HG02973 (cell line): ENCODE results near the gene CEACAM21.
"Not testable (repeated sequence)": the region's sequence is repeated elsewhere in the genome, so short reads cannot be mapped to it uniquely, and the experiment has no call there.

ENCODE experiments used
- ATAC-seq: cut with Tn5 transposase; IDR thresholded peaks from one replicate; pipeline ENCODE4 v1.9.1; 2021; ENCODE audit warnings: moderate library complexity; ENCODE audit not compliant: unreplicated experiment

The CEACAM21 gene

GRCh38 chr19:41548954-41549688, 26.8 kb upstream of the CEACAM21 start:
- peak; percentile 41 for ATAC-seq

- ATAC-seq: no peak
Observed at GRCh38 chr19:41549884-41550283, 26.1 kb upstream of the CEACAM21 start.

DNA sequence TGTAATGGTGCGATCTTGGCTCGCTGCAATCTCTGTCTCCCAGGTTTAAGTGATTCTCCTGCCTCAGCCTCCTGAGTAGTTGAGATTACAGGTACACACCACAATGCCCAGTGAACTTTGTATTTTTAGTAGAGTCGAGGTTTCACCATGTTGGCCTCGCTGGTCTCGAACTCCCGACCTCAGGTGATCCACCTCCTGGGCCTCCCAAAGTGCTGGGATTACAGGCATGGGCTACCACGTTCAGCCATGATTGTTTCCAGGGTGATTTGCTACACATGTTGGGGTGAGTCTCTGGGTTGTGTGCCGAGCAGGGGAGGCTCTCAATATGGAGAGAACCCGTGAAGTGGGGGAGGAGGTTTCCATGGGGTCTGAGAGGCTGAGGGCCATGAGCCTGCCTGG, 24.8 kb upstream of the CEACAM21 start:
- ATAC-seq: no peak

- ATAC-seq: no peak
Observed at GRCh38 chr19:41551711-41552110, 24.3 kb upstream of the CEACAM21 start.

DNA sequence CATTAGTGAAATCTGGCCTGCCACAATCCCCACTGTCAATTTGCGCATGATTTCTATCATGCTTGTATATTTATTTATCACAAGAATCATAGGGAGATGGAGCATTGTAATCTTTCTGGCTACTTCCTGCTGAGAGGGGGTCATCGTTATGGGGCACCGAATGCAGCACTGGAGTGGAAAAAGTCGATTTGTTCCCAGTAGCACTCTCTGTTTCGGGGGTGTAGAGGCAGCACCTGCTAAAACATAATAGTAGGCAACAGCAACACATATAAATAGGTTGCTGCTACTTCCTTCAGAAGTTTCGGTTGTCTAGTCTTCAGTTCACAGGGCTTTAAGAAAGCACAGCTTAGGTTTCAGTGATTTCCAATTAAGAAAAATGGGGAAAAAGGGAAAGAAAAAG, 23.4 kb upstream of the CEACAM21 start:
- ATAC-seq: no peak

DNA sequence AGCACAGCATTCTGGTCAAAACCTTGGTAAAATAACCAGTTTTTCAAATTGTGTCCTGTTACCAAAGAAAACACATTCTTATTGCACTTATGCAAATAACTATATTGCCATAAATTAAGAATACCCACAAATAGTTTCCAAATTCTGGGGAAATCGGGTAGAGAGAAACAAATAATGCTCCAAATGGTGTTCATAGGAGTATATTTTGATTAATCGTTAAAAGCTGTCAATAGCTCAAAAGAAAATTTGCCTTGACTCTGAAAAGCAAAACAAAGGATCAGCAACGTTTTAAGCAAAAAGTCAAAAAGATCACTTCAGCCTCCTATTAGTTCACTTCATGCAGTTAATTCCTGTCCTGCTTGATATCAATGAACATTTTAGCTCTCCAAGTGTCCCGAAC, 22.2 kb upstream of the CEACAM21 start:
- no peak for ATAC-seq

- no peak for ATAC-seq
Observed at GRCh38 chr19:41554907-41555306, 21.1 kb upstream of the CEACAM21 start.

DNA sequence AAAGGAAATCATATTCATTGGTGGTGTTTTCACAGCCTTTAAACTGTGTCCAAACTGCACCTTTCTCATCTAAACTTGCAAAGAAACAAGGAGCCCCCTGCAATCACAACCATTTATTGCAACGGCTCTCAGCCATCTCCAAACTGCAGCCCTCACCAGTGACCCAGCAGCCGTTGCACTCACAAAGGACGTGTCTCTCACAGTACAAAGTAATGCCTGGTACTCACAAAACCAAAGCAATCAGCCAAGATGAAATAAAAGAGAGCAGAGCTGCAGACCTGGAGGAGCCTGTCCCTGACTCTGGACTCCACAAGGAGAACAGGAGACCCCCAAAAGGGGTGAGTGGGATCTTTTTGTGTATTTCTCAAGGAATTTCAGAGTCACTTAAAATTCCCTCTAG, 20.2 kb upstream of the CEACAM21 start:
- no peak for ATAC-seq

DNA sequence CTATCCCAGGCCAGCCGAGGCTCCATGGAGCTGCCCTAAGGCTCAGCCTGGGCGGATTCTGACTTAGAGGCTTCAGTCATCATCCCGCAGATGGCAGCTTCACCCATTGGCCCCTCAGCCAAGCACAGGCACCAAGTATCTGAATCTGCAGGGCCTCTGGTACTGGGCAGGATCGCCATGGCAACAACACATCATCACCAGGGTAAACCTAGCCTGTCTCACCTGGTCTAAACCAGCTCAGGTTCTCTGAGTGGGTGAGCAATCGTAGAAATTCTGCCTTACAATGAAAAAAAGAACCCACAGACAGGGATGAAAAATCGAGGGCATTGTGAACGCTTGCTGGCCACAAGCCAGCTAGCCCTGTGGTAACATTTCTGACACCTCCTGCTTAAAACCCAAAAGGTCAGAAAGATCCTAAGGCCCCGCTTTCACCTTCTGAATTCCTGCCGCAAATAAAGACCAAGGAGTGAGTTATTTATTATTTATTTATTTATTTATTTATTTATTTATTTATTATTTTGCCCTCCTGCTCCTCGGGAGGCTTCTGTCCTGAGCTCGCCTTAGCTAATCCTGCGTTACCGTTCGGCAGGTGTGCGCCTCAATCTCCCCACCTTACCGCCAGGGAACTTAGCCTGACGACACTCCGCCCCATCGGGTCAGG, 12.0 kb upstream of the CEACAM21 start:
- no peak for ATAC-seq

GRCh38 chr19:41564515-41565378, 11.2 kb upstream of the CEACAM21 start:
- no peak for ATAC-seq

- no peak for ATAC-seq
Observed at GRCh38 chr19:41565379-41565720, 10.6 kb upstream of the CEACAM21 start.

GRCh38 chr19:41566001-41566400, 10.0 kb upstream of the CEACAM21 start:
- no peak for ATAC-seq

- no peak for ATAC-seq
Observed at GRCh38 chr19:41569481-41570150, 6.3 kb upstream of the CEACAM21 start.

- no peak for ATAC-seq
Observed at GRCh38 chr19:41570179-41570578, 5.8 kb upstream of the CEACAM21 start.

DNA sequence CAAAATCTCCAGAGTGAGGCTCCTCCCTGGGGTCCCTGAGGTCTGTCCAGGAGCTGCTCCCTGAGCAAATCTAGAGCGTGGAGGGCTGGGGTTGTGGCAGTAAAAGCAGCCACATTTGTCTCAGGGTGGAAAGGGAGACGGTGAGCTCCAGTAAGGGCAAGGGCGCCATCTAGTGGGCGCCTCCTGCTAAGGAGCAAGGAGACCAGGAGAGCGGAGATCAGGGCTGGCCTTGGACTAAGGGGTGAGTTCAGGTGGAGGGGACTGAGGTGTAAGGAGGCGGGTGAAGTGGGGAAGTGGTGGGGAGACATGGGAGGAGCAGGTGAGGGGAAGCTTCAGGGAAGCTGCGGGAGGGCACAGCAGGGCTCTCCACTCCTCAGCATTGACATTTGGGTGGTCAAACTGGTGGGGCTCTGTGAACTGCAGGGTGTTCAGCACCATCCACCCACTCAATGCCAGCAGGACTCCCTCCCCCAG, 5.3 kb upstream of the CEACAM21 start:
- no peak for ATAC-seq

- no peak for ATAC-seq
Observed at GRCh38 chr19:41577144-41577830, 1.3 kb downstream of the CEACAM21 start.

DNA sequence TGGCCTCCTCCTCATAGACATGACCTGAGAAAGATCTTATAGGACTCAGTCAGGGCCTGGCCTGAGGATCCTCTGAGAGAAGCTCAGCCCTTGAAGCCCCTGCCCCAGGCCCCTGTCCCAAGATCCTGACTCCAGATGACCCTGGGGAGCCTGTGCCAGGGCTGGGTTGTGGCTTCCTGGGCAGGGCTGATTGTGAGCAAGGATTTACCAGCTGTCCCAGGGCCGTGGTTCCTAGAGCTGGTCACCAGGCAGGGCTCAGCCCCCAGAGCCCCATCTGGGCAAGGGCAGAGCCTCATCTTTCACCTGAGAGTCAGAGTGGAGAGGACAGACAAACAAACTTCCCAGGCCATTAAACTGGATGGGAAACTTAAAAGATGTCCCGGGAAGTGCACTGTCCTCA, 1.9 kb downstream of the CEACAM21 start:
- ATAC-seq: no peak

DNA sequence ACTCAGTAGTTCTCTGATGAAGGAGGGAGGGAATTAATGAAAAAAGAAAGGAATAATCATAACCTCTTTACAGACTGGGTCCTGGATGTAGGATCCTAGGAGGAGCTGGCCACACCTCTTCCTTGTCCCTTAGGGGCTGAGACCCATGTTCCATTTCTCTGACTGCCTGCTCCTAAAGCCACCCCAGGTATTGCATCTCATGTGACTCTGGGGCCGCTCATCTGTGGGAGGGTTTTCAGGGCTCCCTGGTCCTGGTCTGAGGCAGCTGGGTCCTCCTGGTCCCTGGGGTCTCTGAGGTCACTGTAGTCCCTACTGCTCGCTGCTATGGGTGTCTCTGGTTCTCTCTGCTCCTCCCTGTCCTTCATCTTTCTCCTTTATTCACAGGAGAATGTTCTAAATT, 2.9 kb downstream of the CEACAM21 start:
- ATAC-seq: no peak

GRCh38 chr19:41581068-41581467, 5.1 kb downstream of the CEACAM21 start:
- not testable (repeated sequence) for ATAC-seq

DNA sequence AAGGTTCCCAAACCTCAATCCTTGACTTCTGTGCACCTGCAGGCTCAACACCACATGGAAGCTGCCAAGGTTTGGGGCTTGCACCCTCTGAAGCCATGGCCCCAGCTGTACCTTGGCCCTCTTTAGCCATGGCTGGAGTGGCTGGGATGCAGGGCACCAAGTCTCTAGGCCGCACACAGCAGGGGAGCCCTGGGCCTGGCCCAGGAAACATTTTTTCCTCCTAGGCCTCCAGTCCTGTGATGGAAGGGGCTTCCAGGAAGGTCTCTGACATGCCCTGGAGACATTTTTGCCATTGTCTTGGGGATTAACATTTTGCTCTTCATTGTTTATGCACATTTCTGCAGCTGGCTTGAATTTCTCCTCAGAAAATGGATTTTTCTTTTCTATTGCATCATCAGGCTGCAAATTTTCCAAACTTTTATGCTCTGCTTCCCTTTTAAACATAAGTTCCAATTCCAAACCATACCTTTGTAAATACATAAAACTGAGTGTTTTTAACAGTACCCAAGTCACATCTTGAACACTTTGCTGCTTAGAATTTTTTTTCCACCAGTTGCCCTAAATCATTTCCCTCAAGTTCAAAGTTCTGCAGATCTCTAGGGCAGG, 6.7 kb downstream of the CEACAM21 start:
- ATAC-seq: not testable (repeated sequence)
